Mesodermal cell (in vitro differentiated cells): Measurements from ENCODE around the gene AGTPBP1.
A peak's percentile ranks its signal among the peaks of the same experiment; 100 is the strongest.

Experiments
- H3K27ac ChIP-seq: 2 replicates; pipeline ENCODE4 v1.7.0; 2013; ENCODE audit warnings: mild to moderate bottlenecking, low read depth, low read length, moderate library complexity; ENCODE audit not compliant: severe bottlenecking
- H3K36me3 ChIP-seq: 2 replicates; pipeline ENCODE4 v1.7.1; 2013; ENCODE audit warnings: mild to moderate bottlenecking, low read length, moderate library complexity; ENCODE audit not compliant: control insufficient read depth, insufficient read depth
- H3K4me1 ChIP-seq: one replicate; pipeline ENCODE4 v1.7.1; 2013; ENCODE audit warnings: mild to moderate bottlenecking, low read length; ENCODE audit not compliant: insufficient read depth, control insufficient read depth, poor library complexity, severe bottlenecking
- H3K4me3 ChIP-seq: 2 replicates; pipeline ENCODE4 v1.7.0; 2013; ENCODE audit warnings: low read length, control low read depth, mild to moderate bottlenecking; ENCODE audit not compliant: insufficient read depth, poor library complexity, severe bottlenecking; ENCODE audit errors: extremely low read depth
- H3K9me3 ChIP-seq: 2 replicates; pipeline ENCODE4 v1.7.1; 2013; ENCODE audit warnings: mild to moderate bottlenecking, low read length, moderate library complexity; ENCODE audit not compliant: control insufficient read depth
- WGBS, 2 experiments: methylation state at CpG; one replicate each; pipeline ENCODE4 v1.1.5; 2013; ENCODE audit warnings: missing lambda C conversion rate in 2 of 2; ENCODE audit not compliant: insufficient coverage in 2 of 2; 5-methylcytosine and 5-hydroxymethylcytosine counted together

AGTPBP1 gene

DNA sequence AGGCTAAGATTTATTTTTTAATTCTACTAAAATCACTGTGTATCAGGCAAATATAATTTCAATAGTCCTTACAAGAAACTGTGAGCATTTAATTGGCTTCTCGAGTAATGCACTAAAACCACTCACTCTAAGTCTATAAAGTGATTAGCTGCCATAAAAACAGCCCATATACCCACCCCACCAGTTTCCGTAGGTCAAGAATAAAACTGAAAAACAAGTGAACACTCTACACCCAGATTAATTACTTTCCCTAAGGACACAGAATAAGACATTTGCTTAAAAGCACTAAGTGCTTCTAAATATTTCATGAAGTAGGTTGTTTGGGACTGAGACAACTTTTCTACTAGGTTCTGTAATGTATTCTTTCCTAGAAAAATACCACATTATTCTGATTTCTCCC, 194.2 kb downstream of the AGTPBP1 start:
- H3K9me3 ChIP-seq = no peaks in the 10 kb centered on the region
- H3K27ac ChIP-seq = no peak overlapping the region
- no peak overlapping the region for H3K4me3 ChIP-seq
- 67 to 89% methylated on average over 1 of the region's 2 CpGs for WGBS, 2 experiments
- no peaks in the 10 kb centered on the region for H3K4me1 ChIP-seq
- H3K36me3 ChIP-seq = no peaks in the 10 kb centered on the region

DNA sequence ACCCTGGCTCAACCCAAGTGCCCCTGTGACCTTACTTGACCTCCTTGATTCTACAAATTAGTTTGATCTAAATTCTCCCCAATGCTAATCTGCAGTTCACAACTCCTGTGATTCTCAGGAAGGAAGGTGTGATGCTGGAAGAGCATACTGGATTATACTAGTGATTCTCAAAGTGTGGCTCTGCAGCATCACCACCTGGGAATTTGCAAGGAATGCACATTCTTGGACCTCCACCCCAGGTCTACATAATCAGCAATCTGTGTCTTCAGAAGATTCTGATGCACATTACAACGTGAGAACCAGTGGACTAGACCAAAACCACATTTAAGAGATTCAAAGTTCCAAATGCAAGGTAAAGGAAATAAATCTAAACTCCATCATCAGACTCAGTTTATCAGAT, 198.6 kb downstream of the AGTPBP1 start:
- Histone ChIP-seq H3K4me3 (no peak overlapping the region), H3K4me1 (no peaks in the 10 kb centered on the region), H3K9me3 (no peaks in the 10 kb centered on the region), H3K27ac (no peak overlapping the region), H3K36me3 (no peaks in the 10 kb centered on the region)
- 71 to 80% methylated on average over 1 of the region's 1 CpG for WGBS, 2 experiments

DNA sequence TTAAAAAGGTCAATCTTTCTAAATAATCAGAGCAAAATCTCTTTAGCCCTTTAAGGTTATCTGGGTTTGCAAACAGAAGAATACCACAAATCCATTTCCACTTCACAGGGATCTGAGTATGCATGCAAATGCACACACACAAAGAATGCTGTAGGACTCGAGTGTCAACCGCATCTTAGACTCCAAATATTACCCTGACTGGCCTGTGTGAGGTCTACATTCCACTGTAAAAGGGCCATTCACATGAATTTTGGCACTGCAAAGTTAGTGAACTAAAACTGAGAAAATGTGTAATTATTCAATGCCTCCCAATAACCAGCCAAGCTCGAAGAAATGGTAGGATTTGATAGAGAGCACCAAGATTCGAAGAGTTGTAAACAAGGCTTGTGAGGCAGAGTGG, 199.9 kb downstream of the AGTPBP1 start:
- WGBS, 2 experiments = 81 to 82% methylated on average over 3 to 4 of the region's 4 CpGs
- Histone ChIP-seq H3K36me3 (no peaks in the 10 kb centered on the region), H3K27ac (no peak overlapping the region), H3K9me3 (no peaks in the 10 kb centered on the region), H3K4me1 (no peaks in the 10 kb centered on the region), H3K4me3 (no peak overlapping the region)

DNA sequence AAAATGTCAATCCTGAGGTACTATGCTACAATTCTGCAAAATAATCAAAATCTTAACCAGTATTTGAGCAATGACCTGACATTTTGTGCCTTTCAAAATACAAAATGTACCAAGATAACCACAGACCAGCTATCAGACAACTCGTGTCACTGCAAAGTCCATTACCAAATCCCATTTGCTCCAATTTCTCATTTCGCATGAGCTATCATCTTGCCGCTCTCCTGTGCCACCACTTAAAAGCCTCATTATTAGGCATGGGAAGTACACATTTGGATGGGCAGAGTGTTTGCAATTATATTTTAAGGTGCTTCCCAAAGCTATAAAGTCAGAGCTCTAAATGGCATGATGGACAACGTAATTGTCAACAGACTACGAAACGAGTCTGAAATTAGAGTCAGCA, 205.2 kb downstream of the AGTPBP1 start:
- H3K9me3 ChIP-seq = no peaks in the 10 kb centered on the region
- no peak overlapping the region for H3K27ac ChIP-seq
- H3K4me1 ChIP-seq = peaks cover 8% of the 10 kb centered on the region
- H3K4me3 ChIP-seq = no peak overlapping the region
- WGBS, 2 experiments = 91 to 99% methylated on average over 4 of the region's 6 CpGs
- no peaks in the 10 kb centered on the region for H3K36me3 ChIP-seq

DNA sequence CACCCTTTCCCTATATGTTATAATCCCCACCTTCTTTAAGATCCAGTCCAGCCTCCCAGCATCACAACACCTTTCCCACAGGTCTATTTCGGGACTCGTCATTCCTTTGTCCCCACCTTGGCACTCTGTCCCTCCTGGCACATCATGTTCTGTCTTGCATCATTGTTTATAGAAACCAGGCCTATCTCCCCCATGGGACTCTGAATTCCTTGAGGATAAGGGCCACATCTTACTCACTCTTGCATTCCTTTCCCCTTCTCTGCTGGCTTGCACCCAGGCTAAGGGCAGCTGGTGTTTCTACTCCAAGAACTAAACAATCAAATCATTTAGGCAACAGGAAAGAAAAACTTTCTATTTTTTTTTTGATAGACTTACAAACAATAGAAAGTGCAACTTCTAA, 205.7 kb downstream of the AGTPBP1 start:
- Histone ChIP-seq H3K4me1 (peaks cover 8% of the 10 kb centered on the region), H3K4me3 (no peak overlapping the region), H3K27ac (no peak overlapping the region), H3K36me3 (no peaks in the 10 kb centered on the region), H3K9me3 (no peaks in the 10 kb centered on the region)
- 86 to 87% methylated on average over 2 of the region's 2 CpGs for WGBS, 2 experiments

DNA sequence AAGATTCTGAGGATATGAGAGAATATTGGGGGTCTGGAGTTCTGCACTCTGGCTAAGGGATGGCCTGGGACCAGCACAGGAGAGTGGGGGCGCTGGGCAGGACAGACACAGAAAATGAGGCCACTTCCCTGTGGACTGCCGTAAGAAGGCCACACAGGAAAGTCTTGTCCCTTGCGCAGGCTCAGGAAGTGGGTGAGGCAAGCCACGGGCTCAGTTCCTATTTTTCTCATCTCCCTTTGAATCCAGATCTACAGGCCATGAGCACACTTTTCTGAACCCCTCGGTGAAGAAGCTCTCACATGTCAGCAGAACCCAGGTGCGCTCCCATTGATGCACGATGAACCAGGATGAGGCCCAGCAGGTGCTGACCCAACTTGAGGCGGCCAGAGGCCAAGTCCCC, 207.4 kb downstream of the AGTPBP1 start:
- WGBS, 2 experiments = 90 to 92% methylated on average over 8 of the region's 8 CpGs
- Histone ChIP-seq H3K4me3 (no peak overlapping the region), H3K36me3 (no peaks in the 10 kb centered on the region), H3K9me3 (no peaks in the 10 kb centered on the region), H3K27ac (no peak overlapping the region), H3K4me1 (peaks cover 8% of the 10 kb centered on the region)

DNA sequence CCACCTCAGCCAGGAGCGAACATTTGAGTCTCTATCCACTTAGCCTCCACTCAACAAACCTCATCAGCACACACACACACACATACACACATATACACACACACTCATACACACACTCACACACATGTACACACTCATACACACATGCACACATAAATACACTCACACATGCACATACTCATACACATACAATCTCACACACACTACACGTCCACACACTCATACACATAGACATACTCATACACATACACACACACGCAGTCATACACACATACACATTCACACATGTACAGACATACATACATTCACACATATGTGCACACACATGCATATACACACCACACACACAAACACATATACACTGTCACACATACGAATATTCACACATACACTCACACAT, 208.2 kb downstream of the AGTPBP1 start:
- no peak overlapping the region for H3K4me3 ChIP-seq
- H3K36me3 ChIP-seq = no peaks in the 10 kb centered on the region
- 88 to 95% methylated on average over 4 of the region's 4 CpGs for WGBS, 2 experiments
- H3K9me3 ChIP-seq = no peaks in the 10 kb centered on the region
- H3K27ac ChIP-seq = no peak overlapping the region
- peaks cover 8% of the 10 kb centered on the region for H3K4me1 ChIP-seq

DNA sequence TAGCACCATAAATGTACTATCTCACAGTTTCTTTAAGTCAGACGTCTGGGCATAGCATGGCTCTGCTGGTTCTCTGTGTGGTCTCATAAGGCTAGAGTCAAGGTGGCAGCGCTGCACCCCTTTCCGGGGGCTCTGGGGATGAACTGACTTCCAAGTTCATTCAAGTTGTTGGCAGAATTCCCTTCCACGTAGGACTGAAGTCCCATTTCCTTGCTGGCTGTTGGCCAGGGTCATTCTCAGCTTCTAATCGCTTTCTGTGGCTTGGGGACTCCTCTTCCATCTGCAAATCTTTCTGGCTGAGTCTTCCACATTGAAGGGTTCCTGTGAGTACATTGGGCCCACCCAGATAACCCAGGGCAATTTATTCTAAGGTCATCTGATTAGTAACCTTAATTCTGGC, 211.0 kb downstream of the AGTPBP1 start:
- no peak overlapping the region for H3K4me3 ChIP-seq
- no peaks in the 10 kb centered on the region for H3K36me3 ChIP-seq
- no peaks in the 10 kb centered on the region for H3K9me3 ChIP-seq
- 88 to 96% methylated on average over 5 of the region's 5 CpGs for WGBS, 2 experiments
- peaks cover 3% of the 10 kb centered on the region for H3K4me1 ChIP-seq
- H3K27ac ChIP-seq = no peak overlapping the region

DNA sequence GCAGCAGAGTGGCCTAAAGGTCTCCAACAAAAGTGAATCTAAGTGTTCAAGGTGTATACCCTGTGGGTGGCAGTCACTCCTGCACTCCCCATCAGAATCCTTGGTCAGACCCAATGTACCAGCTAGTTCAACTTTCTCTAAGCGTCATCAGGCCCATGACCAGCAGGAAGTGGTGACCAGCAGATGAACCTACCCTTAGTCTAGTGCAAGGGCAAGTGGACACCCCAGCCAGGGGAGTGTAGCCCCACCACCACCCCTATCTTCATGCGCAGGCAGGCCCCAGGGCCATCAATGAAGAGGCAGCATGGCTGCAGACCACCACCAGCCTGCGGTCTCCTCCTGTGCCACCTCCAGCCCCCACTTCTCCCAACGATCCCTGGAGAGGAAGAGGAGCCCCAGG, 213.1 kb downstream of the AGTPBP1 start:
- 88 to 93% methylated on average over 2 to 3 of the region's 4 CpGs for WGBS, 2 experiments
- Histone ChIP-seq H3K36me3 (no peaks in the 10 kb centered on the region), H3K4me1 (peaks cover 3% of the 10 kb centered on the region), H3K9me3 (no peaks in the 10 kb centered on the region), H3K27ac (no peak overlapping the region), H3K4me3 (no peak overlapping the region)

DNA sequence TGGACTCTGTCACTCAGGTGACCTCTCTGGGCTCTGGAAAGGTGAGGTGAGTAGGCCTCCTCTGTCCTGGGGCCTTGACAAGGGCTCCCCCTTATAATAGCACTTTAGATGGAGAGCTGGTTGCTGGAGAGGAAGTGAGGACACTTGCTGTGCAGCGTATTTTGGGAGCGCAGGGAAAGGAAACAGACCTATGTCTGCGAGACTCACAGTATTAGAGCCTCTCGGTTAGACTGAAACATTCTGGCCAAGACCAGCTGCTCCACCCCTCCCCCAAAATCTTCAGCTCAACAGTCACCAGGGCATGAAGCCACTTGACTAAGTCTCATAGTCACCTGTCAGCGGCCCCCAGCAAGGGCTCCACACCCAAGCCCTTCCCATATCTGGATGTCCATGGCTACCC, 213.6 kb downstream of the AGTPBP1 start:
- Histone ChIP-seq H3K4me1 (peaks cover 3% of the 10 kb centered on the region), H3K27ac (peak overlapping the region; percentile 32), H3K9me3 (no peaks in the 10 kb centered on the region), H3K4me3 (no peak overlapping the region), H3K36me3 (no peaks in the 10 kb centered on the region)
- 87 to 94% methylated on average over 4 to 5 of the region's 5 CpGs for WGBS, 2 experiments

DNA sequence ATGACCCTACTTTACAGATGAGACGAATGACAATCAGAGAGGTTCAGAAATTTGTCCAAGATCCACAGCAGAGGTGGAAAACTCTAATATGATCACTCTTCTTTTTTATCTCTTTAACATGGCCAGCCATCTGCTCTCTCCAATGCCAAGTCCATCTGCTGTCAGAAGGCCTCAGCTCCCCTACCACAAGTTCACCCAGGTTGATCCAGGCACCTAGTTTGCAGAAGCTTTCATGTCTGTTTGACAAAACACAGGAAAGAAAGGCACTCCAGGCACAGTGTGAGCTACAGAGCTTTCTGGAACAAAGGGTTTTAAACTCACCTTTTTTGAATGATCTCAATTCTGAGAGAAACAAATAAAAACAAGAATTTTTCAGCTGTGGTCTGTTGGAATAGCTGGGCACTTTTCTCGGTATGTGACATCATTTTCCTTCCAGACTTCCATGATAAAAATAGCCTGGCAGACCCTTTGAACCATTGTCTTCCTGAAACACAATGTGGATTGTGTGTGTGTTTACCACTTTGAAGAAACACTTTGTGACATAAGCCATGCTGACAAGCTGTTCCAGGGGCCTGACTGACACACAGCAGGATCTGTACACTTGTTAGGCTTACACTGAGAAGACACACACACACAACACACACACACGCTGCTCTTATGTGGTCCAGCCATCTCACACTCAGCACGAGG, 214.3 kb downstream of the AGTPBP1 start:
- H3K36me3 ChIP-seq = no peaks in the 10 kb centered on the region
- WGBS, 2 experiments = 100% methylated on average over 3 of the region's 4 CpGs
- H3K4me3 ChIP-seq = no peak overlapping the region
- H3K27ac ChIP-seq = peak overlapping the region; percentile 32
- no peaks in the 10 kb centered on the region for H3K9me3 ChIP-seq
- H3K4me1 ChIP-seq = peaks cover 3% of the 10 kb centered on the region
